ENCODE measurements around the gene COL24A1. TPM values are rescaled to one million over a fixed set of nuclear protein-coding genes. Genes with fewer than 3 reads are reported as not detected.

COL24A1 gene
- total RNA-seq, 1 donor: 0.84 TPM

Other genes starting within 250 kb of the COL24A1 start
- 57.9 TPM for gene ODF2L, start 239.6 kb upstream of the COL24A1 start, total RNA-seq

Measured in mononuclear cell (primary cell).